Measurements from ENCODE around the gene ZCCHC14.

Gene ZCCHC14

DNA sequence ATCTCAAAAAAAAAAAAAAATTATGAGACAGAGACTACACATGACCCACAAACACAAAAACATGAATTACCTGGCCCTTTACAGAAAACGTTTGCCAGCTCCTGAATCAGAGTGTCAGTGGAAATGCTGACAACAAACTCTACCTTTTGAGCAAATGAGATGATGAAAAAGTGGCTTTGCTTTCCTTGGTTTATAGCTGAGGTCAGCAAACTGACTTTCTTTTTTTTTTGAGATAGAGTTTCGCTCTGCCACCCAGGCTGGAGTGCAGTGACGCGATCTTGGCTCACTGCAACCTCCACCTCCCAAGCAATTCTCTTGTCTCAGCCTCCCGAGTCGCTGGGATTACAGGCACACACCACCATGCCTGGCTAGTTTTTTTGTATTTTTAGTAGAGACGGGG lies 46.3 kb downstream of the ZCCHC14 start:
- Histone ChIP-seq H3K4me3 (replicated peaks; ENCODE audit: insufficient read depth, low read length) (no peak overlapping the region), H3K27ac (replicated peaks) (no peak overlapping the region), H3K27me3 (ENCODE audit: insufficient read depth, poor library complexity, severe bottlenecking) (no peaks in the 10 kb centered on the region)
- no peak for DNase-seq (ENCODE audit: low read depth in 1 of 2, low spot score in 1 of 2)
- TF ChIP-seq, protein P1, sequence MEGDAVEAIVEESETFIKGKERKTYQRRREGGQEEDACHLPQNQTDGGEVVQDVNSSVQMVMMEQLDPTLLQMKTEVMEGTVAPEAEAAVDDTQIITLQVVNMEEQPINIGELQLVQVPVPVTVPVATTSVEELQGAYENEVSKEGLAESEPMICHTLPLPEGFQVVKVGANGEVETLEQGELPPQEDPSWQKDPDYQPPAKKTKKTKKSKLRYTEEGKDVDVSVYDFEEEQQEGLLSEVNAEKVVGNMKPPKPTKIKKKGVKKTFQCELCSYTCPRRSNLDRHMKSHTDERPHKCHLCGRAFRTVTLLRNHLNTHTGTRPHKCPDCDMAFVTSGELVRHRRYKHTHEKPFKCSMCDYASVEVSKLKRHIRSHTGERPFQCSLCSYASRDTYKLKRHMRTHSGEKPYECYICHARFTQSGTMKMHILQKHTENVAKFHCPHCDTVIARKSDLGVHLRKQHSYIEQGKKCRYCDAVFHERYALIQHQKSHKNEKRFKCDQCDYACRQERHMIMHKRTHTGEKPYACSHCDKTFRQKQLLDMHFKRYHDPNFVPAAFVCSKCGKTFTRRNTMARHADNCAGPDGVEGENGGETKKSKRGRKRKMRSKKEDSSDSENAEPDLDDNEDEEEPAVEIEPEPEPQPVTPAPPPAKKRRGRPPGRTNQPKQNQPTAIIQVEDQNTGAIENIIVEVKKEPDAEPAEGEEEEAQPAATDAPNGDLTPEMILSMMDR (IDR thresholded peaks at IDR 0.05; ENCODE audit: insufficient read depth, low read length) = no peak
- TF ChIP-seq, protein P2, sequence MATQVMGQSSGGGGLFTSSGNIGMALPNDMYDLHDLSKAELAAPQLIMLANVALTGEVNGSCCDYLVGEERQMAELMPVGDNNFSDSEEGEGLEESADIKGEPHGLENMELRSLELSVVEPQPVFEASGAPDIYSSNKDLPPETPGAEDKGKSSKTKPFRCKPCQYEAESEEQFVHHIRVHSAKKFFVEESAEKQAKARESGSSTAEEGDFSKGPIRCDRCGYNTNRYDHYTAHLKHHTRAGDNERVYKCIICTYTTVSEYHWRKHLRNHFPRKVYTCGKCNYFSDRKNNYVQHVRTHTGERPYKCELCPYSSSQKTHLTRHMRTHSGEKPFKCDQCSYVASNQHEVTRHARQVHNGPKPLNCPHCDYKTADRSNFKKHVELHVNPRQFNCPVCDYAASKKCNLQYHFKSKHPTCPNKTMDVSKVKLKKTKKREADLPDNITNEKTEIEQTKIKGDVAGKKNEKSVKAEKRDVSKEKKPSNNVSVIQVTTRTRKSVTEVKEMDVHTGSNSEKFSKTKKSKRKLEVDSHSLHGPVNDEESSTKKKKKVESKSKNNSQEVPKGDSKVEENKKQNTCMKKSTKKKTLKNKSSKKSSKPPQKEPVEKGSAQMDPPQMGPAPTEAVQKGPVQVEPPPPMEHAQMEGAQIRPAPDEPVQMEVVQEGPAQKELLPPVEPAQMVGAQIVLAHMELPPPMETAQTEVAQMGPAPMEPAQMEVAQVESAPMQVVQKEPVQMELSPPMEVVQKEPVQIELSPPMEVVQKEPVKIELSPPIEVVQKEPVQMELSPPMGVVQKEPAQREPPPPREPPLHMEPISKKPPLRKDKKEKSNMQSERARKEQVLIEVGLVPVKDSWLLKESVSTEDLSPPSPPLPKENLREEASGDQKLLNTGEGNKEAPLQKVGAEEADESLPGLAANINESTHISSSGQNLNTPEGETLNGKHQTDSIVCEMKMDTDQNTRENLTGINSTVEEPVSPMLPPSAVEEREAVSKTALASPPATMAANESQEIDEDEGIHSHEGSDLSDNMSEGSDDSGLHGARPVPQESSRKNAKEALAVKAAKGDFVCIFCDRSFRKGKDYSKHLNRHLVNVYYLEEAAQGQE (IDR thresholded peaks at IDR 0.05; ENCODE audit: insufficient replicate concordance, low read depth) = no peak
- TF ChIP-seq SPI1 (IDR thresholded peaks at IDR 0.05; ENCODE audit: borderline replicate concordance, low read depth) = no peak
- TF ChIP-seq POLR2AphosphoS5 (IDR thresholded peaks at IDR 0.05; ENCODE audit: low read depth) = no peak
- TF ChIP-seq GABPA (IDR thresholded peaks at IDR 0.05; ENCODE audit: low read depth) = no peak

DNA sequence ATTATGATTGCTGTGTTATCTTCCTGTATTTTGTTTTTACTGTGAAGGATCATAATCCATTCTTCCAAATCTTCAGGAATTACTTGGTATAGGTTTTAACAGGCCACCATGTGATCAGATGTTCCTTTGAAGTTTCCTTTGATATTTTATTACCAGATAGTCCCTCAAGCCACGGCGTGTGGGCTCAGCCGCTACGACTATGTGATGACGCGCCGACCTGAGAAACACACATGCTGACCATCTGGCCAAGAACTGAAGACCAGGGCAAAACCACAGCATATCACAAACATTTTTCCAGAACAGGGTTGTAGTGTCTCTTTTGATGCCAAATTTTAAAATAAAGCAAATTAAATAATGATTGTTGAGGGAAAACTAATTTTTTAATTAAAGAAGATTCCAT lies 47.3 kb downstream of the ZCCHC14 start:
- DNase-seq (ENCODE audit: low read depth in 1 of 2, low spot score in 1 of 2) = no peak
- Histone ChIP-seq H3K27me3 (ENCODE audit: insufficient read depth, poor library complexity, severe bottlenecking) (no peaks in the 10 kb centered on the region), H3K4me3 (replicated peaks; ENCODE audit: insufficient read depth, low read length) (no peak overlapping the region), H3K27ac (replicated peaks) (no peak overlapping the region)
- TF ChIP-seq, protein P2 (IDR thresholded peaks at IDR 0.05; ENCODE audit: insufficient replicate concordance, low read depth) = no peak
- TF ChIP-seq GABPA (IDR thresholded peaks at IDR 0.05; ENCODE audit: low read depth) = no peak
- TF ChIP-seq POLR2AphosphoS5 (IDR thresholded peaks at IDR 0.05; ENCODE audit: low read depth) = no peak
- TF ChIP-seq, protein P1 (IDR thresholded peaks at IDR 0.05; ENCODE audit: insufficient read depth, low read length) = no peak
- no peak for TF ChIP-seq SPI1 (IDR thresholded peaks at IDR 0.05; ENCODE audit: borderline replicate concordance, low read depth)

DNA sequence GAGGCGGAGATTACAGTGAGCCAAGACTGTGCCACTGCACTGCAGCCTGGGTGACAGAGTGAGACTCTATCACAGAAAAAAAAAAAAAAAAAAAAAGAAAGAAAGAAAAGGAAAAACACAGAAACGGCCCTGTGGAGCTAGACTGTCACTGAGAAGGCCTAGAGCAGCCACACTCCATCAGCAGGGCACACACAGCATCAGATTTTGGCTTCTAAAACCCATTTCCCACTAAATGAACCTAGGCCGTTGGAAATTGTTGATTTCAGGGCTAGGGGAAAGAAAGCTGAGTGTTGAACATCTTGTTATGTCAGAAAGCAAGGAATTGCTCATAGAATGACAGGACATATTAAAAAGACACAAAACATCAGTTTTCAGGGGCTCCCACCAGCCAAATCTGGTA lies 48.9 kb downstream of the ZCCHC14 start:
- no peak for DNase-seq (ENCODE audit: low read depth in 1 of 2, low spot score in 1 of 2)
- TF ChIP-seq POLR2AphosphoS5 (IDR thresholded peaks at IDR 0.05; ENCODE audit: low read depth) (no peak), SPI1 (IDR thresholded peaks at IDR 0.05; ENCODE audit: borderline replicate concordance, low read depth) (no peak), GABPA (IDR thresholded peaks at IDR 0.05; ENCODE audit: low read depth) (no peak)
- TF ChIP-seq, protein P2 (IDR thresholded peaks at IDR 0.05; ENCODE audit: insufficient replicate concordance, low read depth) = no peak
- Histone ChIP-seq H3K27me3 (ENCODE audit: insufficient read depth, poor library complexity, severe bottlenecking) (no peaks in the 10 kb centered on the region), H3K27ac (replicated peaks) (no peak overlapping the region), H3K4me3 (replicated peaks; ENCODE audit: insufficient read depth, low read length) (no peak overlapping the region)
